LHCN-M2 (cell line): ENCODE data around the gene CCDC60. TPM values are rescaled to one million over a fixed set of nuclear protein-coding genes. Genes with fewer than 3 reads are reported as not detected.

ENCODE experiments used
- DNase-seq: peaks from one replicate; pipeline ENCODE4 v3.0.0-alpha.2; 2012; ENCODE audit warnings: low read depth
- total RNA-seq: library from RNA; depleted of rRNA; stranded (reverse); fragments of >200 nt; gene quantifications from 2 replicates; pipeline ENCODE4 v1.2.3, GENCODE V29; 2014

The CCDC60 gene
- total RNA-seq, 1 experiment from 2014 or later = not detected

DNA sequence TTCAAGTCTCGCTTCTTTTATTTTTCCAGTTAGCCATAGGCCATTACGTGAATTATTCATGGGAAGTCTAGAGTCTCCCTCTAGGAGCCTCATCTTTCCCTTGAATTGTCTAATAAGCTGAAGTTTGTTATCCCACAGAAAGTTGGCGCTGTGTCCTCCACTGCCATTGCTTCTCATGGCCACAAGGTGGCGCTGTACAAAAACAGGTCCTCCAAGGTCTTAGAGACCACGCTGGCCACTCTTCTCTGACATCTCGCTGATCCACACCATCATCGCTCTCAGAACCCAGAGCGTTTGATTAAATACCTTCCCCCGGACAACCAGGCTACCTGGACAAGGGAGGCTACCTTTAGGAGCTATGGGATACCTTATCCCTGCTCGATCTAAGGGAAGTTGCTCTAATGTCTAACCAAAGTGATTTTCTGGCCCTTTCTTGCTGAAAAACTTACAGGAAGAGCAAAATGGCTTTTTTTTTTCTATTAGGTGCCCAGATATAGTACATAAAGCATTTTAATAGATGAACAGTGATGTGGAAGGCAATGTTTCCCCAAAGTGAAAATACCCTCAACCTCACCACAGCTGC, 110.0 kb downstream of the CCDC60 start:
- peak; percentile 61 for DNase-seq

DNA sequence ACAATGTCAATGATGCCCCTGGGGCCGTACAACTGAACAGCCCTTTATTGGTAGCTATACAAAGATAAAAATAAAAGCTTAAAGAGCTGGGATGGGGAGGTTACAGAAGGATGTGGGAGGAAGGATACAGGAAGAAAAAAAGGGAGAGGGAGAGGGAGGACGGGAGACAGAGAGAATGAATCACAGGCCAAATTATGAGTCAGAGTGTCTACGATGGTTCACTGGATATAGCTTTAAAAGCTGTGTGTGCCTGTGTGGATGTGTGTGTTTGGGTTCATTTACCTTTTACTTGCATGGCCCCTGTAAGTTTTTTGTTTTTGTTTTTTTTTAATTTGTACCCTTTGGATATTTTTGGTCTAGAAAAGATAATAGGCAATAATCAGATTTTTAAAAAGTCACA, 111.9 kb downstream of the CCDC60 start:
- peak; percentile 62 for DNase-seq

DNA sequence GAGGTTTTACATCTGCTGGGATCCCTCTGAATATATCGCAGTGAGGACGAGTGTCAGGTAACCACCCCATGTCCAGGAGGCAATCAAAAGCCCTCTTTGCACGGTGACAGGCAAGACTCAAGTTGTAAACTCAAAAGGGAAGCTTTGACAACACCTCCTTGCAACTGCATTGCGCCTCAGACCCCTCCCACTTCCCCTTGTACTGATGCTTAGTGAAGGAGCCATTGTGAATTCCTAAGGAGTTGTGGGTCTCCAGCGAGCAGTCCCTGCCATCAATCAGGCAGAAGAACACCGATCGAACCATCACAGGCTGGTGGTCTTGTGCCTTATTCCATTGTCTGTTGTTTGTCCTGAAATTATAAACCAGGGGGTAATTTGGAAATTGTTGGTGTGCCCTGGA, 112.6 kb downstream of the CCDC60 start:
- no peak for DNase-seq

DNA sequence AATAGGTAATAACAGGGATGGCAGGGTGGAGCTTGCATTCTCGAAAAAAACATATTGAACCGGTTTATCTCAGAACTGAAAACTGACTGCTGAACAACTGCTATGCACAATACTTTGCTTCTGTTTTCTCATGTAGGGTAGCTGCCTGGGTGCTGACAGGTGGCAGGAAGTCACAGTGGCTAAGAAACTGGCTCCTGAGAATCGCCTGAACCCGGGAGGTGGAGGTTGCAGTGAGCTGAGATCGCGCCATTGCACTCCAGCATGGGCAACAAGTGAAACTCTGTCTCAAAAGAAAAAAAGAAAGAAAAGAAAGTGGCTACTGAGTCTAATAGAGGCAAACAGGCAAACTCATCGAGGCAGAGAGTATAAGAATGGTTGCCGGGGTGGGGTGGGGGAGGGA, 113.1 kb downstream of the CCDC60 start:
- DNase-seq = no peak

DNA sequence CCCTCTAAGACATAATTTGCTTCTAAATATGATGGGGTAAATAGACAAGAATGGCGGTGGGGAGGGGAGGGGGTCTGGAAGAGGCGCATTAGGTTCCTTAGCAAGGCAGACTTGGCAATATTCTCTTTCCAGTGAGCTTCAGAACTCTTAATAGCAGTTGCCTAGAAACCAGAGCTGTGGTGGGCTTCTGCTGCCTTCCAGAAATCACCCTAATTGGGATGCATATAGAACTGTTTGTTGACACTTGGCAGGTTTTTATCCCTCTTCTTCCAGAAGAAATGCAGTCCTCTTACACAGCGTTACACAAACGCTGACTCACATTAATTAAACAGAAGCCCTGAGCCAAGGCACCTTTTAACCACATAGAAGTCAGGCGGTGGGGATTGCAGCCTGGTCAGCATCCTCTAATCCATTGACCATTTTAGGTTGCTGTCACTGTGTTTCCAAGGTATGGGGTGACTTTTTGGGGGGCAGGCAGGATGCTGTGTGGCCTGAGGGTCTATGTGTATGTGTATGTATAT, 114.1 kb downstream of the CCDC60 start:
- DNase-seq = no peak

DNA sequence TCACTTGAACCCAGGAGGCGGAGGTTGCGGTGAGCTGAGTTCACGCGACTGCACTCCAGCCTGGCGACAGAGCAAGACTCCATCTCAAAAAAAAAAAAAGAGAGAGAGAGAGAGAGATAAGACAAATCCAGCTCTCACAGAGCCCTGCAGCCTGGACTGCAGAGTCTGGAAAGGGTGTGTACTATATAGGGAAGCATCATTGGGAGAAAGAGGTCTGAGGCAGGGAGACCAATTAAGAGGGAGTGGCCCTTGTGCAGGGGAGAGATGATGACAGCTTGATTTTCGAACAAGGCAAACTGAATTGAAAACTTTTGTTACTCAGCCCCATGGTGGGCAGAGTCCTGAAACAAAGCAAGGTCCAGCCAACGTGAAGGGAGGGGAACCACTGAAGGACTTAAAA, 116.2 kb downstream of the CCDC60 start:
- DNase-seq = no peak

DNA sequence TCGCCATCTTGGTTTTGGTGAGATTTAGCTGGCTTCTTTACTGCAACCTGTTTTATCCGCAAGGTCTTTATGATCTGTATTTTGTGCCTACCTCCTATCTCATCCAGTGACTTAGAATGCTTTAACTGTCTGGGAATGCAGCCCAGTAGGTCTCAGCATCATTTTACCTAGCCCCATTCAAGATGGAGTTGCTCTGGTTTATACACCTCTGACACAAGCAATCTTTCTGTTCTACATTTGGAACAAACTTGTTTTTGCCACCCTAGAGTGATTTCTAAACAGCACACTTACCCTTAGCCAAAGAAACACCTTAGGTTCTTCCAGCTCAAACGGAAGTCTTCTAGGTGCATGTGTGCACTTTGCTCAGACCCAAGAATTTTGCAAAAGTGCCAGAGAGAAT, 122.3 kb downstream of the CCDC60 start:
- DNase-seq = no peak

DNA sequence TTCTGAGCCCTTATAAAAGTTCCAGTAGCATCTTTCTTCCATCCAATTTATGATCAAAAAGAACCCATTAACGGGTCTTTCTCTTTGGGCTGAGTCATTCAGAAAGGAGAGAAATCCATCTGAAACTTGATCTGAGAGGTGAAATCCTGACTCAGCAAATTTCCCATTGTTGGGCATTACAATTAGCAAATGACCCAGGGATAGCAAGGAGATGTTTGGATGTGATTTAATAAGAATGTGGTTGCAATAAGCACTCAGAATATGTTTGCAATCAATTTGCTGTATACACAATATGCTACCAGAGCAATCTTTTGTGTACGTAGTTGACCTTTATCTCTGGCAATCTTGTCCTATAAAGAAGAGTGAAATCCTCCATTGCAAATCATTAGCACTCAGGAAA, 122.7 kb downstream of the CCDC60 start:
- no peak for DNase-seq

DNA sequence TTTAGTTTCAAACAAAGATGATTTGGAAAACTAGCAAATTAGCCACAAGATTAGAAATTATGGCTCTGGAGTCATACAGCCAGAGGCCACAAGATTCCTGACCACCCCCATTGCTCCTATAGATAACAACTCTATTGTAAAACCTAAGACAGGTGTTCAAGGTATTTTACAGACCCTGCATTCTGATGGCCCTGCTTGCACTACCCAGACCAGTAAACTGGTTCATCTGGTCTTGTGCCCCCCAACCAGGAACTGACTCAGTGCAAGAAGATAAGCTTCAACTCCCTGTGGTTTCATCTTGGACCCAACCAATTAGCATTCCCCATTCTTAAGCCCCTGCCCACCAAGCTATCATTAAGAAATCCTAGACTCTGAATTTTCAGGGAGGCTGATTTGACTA, 125.0 kb downstream of the CCDC60 start:
- DNase-seq = no peak

DNA sequence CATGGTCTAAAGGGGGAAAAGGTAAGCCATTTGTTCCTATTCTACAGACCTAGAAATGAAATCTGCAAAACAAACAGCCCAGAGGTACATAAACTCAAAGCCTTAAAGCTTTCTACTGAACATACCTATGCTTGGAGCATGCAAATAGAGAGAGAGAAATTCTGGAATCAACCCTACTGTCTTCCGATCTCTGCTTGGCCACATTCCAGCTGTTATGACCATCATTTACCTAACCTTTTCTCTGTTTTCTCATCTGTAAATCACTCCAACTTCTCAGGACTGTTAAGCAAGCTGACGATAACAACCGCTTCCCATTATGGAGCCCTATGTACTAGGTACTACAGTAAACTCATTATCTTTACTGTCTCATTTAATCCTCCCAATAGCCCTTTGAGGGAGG, 126.3 kb downstream of the CCDC60 start:
- DNase-seq = no peak

DNA sequence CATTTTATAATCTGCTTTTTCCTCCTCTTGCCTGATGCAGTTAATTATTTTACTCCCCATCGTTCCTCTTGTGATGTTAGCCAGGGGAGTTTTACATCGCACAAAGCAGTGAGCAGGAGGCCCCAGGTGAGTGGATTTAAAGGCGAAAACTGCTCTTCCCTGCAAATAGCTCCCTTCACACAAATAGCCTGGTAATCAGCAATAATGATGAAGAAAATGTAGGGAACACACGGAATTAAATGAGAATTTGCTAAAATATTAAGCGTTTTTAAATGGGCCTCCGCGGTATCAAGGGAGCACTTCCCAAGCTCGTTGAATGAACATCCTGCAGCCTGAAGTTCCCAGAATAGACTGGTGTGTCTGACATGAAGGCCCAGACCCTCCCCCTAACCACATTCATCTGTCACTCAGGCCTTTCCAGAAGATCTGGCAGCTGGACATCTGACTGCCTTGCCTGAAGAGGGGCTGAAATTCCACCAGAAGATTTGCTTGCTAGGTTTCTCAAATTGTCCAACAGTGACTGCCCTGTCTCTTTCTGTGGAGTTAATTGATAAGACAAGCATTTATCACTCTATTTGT, 127.2 kb downstream of the CCDC60 start:
- DNase-seq = no peak

DNA sequence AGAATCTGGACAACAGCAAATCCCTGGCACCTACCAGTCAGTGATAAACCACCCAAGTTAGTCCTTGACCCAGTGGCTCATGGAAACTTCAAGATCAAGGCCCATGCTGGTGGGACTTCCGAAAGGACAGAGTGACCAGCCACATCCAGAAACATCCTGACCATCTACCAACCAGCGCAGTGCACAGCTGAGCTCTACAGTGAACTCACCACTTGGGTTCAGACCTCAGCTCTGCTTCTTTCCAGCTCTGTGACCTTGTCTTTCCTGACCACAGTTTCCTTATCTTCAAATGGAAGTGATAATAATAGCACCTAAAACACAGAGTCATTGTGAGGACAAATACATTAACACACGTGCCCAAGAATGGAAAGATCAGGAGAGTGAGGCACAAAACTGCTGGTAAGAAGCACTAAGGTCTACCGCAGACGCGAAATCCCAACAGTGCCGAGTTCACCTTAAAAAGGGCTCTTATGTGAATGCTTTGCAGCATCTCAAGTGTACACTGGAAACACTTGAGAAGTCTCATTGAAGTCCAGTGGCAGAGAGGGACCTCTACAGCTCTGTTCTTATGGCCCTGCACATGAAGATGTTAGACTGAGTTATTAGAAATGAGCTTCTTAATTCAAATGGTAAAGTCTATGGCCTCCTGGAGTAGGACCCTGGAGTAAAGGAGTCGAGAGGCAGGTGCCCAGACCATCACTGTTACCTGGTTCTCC, 128.8 kb downstream of the CCDC60 start:
- DNase-seq = no peak

DNA sequence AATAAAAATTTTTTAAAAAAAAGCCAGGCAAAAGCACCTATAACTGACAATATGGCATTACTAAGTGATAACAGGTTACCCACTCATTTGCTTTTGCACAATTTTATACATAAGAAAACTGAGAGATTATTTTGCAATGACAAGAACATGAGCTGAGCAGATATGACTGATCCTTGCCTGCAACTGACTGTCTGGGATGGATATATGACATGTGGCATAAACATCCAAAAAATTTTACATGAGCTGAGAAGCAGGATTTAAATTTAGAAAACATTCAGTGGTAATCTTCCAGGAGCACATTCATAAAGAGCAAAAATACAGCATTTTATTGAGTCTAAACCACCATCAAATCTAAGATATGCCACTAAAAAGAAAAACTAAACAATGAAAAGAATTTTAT, 133.8 kb downstream of the CCDC60 start:
- DNase-seq = no peak

DNA sequence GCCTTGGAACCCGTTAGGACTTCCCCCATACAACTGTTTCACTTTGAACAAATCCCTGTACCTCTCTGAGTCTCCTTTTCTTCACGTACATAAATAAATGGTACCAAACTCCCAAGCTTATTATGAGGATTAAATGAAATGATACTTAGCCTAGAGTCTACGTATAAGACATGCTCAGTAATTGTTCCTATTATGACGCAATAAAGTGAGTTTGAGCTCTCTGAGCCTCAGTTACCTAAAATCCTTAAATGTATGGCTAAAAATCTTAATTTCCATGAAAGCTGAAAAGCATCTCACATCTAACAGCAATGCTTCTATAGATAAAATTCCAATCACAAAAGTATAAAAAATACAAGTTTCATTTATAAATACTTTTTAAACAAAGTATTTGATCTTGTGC, 141.1 kb downstream of the CCDC60 start:
- no peak for DNase-seq

DNA sequence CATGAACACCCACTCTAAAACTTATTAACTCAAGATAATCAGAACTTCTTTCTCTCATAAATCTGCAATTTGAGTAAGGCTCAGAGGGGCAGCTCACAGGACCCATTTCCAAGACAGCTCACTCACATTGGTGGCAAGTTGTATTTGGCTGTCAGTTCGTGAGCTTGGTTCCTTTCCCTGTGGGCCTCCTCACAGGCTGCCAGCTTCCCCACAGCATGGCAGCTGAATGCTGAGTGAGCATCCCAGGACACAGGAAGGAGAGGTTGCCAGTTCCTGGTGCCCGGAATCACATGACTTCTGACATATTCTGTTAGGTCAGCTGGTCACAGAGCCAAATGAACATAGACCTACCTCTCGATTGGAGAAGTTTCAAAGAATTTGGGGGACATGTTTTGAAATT, 142.4 kb downstream of the CCDC60 start:
- DNase-seq = no peak

DNA sequence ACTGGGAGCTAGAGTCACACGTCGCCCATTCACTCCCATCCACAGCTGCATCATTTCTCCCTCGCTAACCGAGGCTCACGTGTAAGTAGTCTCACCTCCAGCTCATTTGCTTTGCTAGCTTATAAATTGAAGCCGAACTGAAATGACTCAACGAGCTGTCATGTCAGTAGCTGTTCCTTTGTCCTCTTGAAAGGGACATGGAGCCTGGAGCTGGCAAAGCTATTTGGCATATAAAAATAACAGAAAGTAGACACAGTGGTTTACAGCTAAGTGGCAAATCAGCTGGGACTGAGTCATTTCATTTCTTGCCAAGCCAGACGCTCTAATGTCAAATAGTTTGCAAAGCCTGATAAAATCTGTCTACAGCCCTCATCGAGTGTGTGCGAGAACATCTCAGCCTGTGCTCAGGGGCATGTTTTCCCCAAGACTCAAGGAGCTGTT, 144.6 kb downstream of the CCDC60 start:
- peak; percentile 44 for DNase-seq

DNA sequence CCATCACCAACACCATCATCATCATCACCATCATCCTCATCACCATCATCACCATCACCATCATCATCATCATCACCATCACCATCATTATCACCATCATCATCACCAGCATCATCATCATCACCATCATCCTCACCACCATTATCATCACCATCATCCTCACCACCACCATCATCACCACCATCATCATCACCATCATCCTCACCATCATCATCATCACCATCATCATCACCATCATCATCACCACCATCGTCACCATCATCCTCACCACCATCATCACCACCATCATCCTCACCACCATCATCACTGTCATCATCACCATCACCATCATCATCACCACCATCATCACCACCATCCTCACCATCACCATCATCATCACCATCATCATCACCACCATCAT, 146.0 kb downstream of the CCDC60 start:
- DNase-seq = no peak

DNA sequence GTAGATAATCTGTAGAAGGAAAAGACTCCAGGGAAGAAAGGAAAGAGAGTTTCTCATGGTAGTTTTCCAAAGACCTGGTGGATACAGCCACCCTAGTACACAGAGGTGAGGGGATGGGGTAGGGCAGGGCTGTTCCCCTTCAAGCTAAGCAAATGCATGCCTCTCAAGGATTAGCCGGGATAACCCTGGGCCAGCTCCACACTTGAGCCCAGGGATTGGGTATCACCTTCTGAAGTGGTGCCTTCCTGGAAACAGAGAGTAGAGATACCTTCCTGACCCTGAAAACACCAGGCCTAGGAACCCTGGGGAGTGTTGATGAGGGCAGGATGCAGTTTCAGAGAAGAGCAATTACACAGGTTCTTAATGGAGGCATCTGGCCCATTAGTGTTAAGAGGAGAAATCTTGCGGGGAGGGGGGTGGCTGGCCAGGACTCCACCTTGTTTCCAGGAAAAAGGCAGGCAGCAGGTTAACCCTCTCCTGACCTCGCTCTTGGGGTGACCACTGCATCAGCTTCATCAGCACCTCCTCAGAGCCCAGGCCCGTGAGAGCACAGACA, 152.1 kb downstream of the CCDC60 start:
- no peak for DNase-seq

DNA sequence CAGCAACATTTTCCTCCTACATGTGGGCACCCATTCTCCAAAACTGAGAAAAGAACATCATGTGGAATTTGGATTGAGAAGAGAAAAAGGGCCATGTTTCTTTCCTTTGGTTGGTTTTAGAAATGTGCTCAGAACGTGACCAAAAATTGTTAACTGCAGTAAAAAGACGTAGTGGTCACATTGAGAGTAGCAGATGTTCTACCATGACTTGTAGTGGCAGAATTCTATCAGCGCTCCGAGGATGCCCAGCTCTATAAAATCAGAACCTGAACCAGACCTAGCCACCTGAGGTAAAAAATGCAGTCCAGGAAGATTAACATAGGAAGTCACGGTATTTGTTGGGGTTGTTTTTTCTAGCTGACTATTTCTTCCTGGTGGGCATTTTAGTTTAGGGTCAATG, 157.3 kb downstream of the CCDC60 start:
- DNase-seq = no peak

DNA sequence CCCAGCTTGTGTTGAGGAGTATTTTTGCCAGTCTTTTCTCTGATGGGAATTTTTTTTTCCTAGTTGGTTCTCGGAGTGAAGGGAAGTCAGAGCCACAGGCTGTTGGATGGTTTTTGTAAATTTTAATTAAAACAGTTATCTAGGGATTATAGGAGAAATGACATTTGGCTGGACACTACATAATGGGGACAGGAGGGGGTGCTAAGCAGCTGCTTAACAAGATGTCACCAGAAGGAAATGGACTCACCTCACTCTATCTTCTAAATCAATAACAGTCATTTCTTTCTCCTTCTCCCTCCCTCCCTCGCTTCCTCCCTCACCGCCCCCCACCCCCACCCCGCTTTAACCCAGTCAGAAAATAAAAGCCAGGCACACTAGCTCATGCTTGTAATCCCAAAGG, 165.7 kb downstream of the CCDC60 start:
- no peak for DNase-seq

DNA sequence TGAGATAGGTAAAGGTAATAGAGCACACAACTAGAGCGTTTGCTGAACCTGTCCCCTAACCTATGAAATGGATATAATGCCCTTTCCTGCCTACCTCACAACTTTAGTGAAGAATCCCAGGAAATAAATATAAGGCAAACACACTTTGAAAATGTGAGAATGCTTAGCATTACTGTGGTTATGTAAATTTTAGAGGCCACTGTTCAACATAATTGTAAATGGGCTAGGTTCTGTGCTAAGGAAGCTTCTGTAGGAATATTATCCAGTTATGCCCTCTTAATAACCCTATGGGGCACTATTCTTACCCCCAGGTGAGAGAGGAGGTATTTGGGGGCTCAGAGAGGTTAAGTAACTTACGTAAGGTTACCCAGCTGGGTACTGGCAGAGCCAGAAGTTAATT, 166.5 kb downstream of the CCDC60 start:
- DNase-seq = no peak

DNA sequence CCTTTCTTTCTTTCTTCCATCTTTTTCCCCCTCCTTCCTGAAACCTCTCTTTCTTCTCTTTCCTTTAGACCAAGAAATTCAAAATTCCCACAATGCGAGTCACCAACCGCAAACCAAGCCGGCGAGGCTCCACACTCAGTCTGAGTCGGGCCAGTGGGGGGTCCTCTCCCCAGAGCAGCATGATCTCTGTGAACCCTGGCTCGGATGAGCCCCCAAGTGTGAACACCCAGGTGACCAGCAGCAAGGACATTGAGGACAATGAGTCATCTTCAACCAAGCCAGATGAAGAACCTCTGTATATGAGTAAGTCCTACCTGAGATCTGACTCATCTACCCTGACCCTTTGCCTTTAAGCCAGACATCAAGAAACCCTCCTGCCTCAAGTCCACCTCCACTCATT, 170.5 kb downstream of the CCDC60 start:
- DNase-seq = peak; percentile 41
